GM18867 (cell line): ENCODE data around the gene FCGR2B.
A peak's percentile ranks its signal among the peaks of the same experiment; 100 is the strongest.
"Not testable (repeated sequence)": the region's sequence is repeated elsewhere in the genome, so short reads cannot be mapped to it uniquely, and the experiment has no call there.

Experiments
- ATAC-seq: cut with Tn5 transposase; IDR thresholded peaks from one replicate; pipeline ENCODE4 v1.9.1; 2021; ENCODE audit warnings: mild to moderate bottlenecking, moderate library complexity; ENCODE audit not compliant: unreplicated experiment

The FCGR2B gene

GRCh38 chr1:161644855-161645254 is 18.1 kb upstream of the FCGR2B start:
- ATAC-seq, result not testable (repeated sequence)

GRCh38 chr1:161647507-161648360 is 15.2 kb upstream of the FCGR2B start:
- not testable (repeated sequence) for ATAC-seq

- not testable (repeated sequence) for ATAC-seq
Observed at GRCh38 chr1:161653541-161653940, 9.4 kb upstream of the FCGR2B start.

- ATAC-seq, result not testable (repeated sequence)
Observed at GRCh38 chr1:161653971-161654370, 9.0 kb upstream of the FCGR2B start.

- not testable (repeated sequence) for ATAC-seq
Observed at GRCh38 chr1:161658524-161658923, 4.4 kb upstream of the FCGR2B start.

- ATAC-seq, result peak; percentile 45
Observed at GRCh38 chr1:161661660-161662311, 1.2 kb upstream of the FCGR2B start.

- peak; percentile 9 for ATAC-seq
Observed at GRCh38 chr1:161663569-161663968, 626 bp downstream of the FCGR2B start.

- ATAC-seq, result not testable (repeated sequence)
Observed at GRCh38 chr1:161664689-161665088, 1.7 kb downstream of the FCGR2B start.

GRCh38 chr1:161671045-161672020 is 8.4 kb downstream of the FCGR2B start:
- ATAC-seq, result not testable (repeated sequence)

GRCh38 chr1:161673437-161673836 is 10.5 kb downstream of the FCGR2B start:
- not testable (repeated sequence) for ATAC-seq

GRCh38 chr1:161674447-161674846 is 11.5 kb downstream of the FCGR2B start:
- not testable (repeated sequence) for ATAC-seq

GRCh38 chr1:161674908-161675307 is 12.0 kb downstream of the FCGR2B start:
- ATAC-seq, result not testable (repeated sequence)

- ATAC-seq, result no peak
Observed at GRCh38 chr1:161676441-161676840, 13.5 kb downstream of the FCGR2B start.

GRCh38 chr1:161676958-161677689 is 14.2 kb downstream of the FCGR2B start:
- ATAC-seq, result no peak

GRCh38 chr1:161678500-161678899 is 15.6 kb downstream of the FCGR2B start:
- ATAC-seq, result no peak

- no peak for ATAC-seq
Observed at GRCh38 chr1:161681879-161682278, 18.9 kb downstream of the FCGR2B start.

GRCh38 chr1:161688946-161689345 is 26.0 kb downstream of the FCGR2B start:
- no peak for ATAC-seq

- ATAC-seq, result no peak
Observed at GRCh38 chr1:161691846-161692245, 28.9 kb downstream of the FCGR2B start.

- ATAC-seq, result not testable (repeated sequence)
Observed at GRCh38 chr1:161693020-161693712, 30.2 kb downstream of the FCGR2B start.

- ATAC-seq, result not testable (repeated sequence)
Observed at GRCh38 chr1:161698302-161698701, 35.4 kb downstream of the FCGR2B start.
